Body of pancreas (tissue), 4 donors: ENCODE results near the gene NYNRIN. TPM values are rescaled to one million over a fixed set of nuclear protein-coding genes. Genes with fewer than 3 reads are reported as not detected.

Source experiments
- ATAC-seq: fragments of 150-250 bp; one replicate; pipeline ENCODE4 v1.9.1; 2016
- DNase-seq, 4 donors: peaks; one replicate each; pipeline ENCODE4 v3.0.0-alpha.2; 2019
- H3K27ac ChIP-seq, 4 donors: fragments of 200-600 bp; sonication (generic); 1 replicate in 3 of 4; 2 replicates in 1 of 4; pipeline versions ENCODE4 v1.5.1 to v1.6.1; 2016 to 2019; ENCODE audit warnings: mild to moderate bottlenecking in 1 of 4, mixed read lengths in 1 of 4, moderate library complexity in 1 of 4
- H3K27me3 ChIP-seq, 2 donors: fragments of 200-600 bp; sonication (generic); one replicate each; pipeline ENCODE4 v1.6.0; 2016; ENCODE audit warnings: mild to moderate bottlenecking in 1 of 2
- H3K36me3 ChIP-seq, 2 donors: fragments of 200-600 bp; sonication (generic); replicated peaks in 1 of 2; 2 replicates each; pipeline ENCODE4 v1.5.1; 2016; ENCODE audit warnings: low read depth in 2 of 2; ENCODE audit not compliant: insufficient read depth in 1 of 2
- H3K4me1 ChIP-seq: fragments of 200-600 bp; sonication (generic); one replicate; pipeline ENCODE4 v1.6.0; 2016
- H3K4me3 ChIP-seq, 2 donors: fragments of 200-600 bp; sonication (generic); 1 replicate in 1 of 2; 2 replicates in 1 of 2; pipeline ENCODE4 v1.5.1; 2016 to 2019
- H3K9me3 ChIP-seq, 3 donors: fragments of 200-600 bp; sonication (generic); 1 replicate in 2 of 3; 2 replicates in 1 of 3; pipeline ENCODE4 v1.5.1; 2016
- POLR2A ChIP-seq, 3 donors: fragments of 450-650 bp; IDR thresholded peaks; one replicate each; pipeline ENCODE4 v1.6.1; 2016; ENCODE audit warnings: antibody characterized with exemption in 3 of 3, mild to moderate bottlenecking in 2 of 3
- WGBS, 2 donors: methylation state at CpG; one replicate each; pipeline ENCODE4 v1.1.5; 2017; 5-methylcytosine and 5-hydroxymethylcytosine counted together
- intact Hi-C: fragments of 100-400 bp; cut with DNase I; formaldehyde crosslinking; loops from one replicate; pipeline ENCODE4 v1.15.1; 2023
- total RNA-seq, 2 donors: library from RNA; depleted of rRNA; stranded (reverse); fragments of >200 nt; gene quantifications; one replicate each; pipeline ENCODE4 v1.1.0, GENCODE V29; 2016
- TF ChIP-seq, protein P1 (sequence below), 7 experiments: fragments of 450-650 bp in 4 of 7; fragments of 200-600 bp in 3 of 7; sonication (generic) in 3 of 7; IDR thresholded peaks; one replicate each; pipeline ENCODE4 v1.5.1; 2016 to 2019; ENCODE audit warnings: antibody characterized with exemption in 7 of 7

Gene NYNRIN
- total RNA-seq, 2 donors from 2014 or later, result 7.3 to 7.5 TPM

DNA sequence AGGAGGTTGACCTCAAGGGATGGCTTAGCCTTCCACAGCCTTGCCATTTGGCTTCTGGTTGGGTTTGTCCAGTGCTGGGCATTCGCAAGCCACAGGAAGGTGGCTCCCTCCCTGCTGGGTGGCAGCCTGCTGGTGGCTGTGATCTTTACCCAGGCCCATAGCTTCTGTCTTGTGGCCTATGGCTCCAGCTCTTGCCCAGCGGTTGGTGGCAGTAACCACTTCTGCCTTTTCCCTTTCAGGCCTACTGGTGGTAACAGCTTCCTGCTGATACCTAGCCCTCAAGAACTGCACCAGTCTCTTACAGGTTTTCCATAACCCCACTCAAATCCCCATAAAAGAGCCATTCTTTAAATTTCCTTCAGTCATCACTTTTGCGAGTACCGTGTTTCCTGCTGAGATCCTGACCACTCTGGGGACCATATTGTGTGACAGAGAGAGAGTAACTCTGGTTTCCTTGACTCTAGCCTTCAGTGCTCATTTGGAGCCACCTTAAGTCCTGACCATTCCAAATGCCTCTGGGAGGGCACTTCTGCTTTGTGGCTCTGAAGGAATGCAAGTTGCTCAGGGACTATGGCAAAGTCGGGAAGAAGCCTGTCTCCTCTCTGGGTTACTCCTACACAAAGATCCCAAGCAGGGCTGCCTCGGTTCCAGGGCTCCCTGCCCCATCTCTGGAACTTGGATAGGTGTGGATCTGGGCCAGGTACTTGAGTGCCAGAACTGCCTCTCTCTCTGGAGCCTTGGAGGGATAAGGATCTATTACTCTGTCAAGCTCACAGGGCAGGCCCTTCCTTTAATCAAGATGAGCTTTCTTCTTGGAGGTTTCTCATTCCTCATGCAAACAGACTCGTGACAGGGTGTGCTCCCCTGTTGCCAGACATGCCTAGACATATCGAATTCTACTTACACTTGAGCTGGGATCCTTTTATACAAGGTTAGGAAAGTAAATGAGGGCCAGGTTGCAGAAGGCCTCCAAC, 2.9 kb upstream of the NYNRIN start:
- TF ChIP-seq, protein P1, sequence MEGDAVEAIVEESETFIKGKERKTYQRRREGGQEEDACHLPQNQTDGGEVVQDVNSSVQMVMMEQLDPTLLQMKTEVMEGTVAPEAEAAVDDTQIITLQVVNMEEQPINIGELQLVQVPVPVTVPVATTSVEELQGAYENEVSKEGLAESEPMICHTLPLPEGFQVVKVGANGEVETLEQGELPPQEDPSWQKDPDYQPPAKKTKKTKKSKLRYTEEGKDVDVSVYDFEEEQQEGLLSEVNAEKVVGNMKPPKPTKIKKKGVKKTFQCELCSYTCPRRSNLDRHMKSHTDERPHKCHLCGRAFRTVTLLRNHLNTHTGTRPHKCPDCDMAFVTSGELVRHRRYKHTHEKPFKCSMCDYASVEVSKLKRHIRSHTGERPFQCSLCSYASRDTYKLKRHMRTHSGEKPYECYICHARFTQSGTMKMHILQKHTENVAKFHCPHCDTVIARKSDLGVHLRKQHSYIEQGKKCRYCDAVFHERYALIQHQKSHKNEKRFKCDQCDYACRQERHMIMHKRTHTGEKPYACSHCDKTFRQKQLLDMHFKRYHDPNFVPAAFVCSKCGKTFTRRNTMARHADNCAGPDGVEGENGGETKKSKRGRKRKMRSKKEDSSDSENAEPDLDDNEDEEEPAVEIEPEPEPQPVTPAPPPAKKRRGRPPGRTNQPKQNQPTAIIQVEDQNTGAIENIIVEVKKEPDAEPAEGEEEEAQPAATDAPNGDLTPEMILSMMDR (IDR thresholded peaks at IDR 0.05), result no peak
- no peak for TF ChIP-seq POLR2A (IDR thresholded peaks at IDR 0.05)
- no peaks in the 10 kb centered on the region for H3K27me3 ChIP-seq
- H3K9me3 ChIP-seq, result no peaks in the 10 kb centered on the region
- no peak overlapping the region for H3K4me3 ChIP-seq
- H3K36me3 ChIP-seq, result no peaks in the 10 kb centered on the region
- intact Hi-C loops, result no loop called here
- WGBS, 2 donors, result 65 to 74% methylated on average over 7 to 8 of the region's 8 CpGs
- DNase-seq (no peak), ATAC-seq (no peak)
- H3K4me1 ChIP-seq, result peaks cover 19% of the 10 kb centered on the region
- no peak overlapping the region for H3K27ac ChIP-seq

DNA sequence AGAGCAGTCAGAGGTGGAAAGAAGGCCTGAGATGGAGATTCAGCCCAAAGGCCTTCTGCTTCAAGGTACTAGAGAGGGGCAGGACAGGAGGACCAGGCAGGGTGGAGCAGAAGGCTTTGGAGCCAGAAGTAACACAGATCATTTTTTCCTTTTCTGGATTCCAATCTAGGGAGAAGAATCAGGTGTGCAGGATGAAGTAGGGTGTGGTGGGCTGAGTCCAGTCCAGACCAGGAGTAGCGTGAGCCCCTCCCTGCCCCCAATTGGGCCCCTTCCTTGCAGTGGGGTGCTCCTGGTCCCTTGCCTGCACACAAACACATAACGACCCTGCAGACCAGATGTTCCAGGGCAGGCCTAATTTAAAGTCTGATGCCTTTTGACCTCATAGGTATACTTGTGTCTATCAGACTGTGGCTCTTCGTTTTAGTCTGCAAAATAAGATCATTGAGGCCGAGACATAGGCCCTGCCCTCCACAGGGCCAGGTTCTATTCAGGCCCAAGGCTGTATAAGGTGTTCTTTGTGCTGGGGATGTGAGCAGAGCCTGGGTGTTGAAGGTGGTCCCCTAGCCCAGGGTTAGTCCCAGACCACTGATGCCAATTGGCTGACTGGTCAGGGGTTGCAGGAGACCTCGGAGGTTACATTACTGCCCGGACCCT, 1.0 kb upstream of the NYNRIN start:
- no peaks in the 10 kb centered on the region for H3K36me3 ChIP-seq
- DNase-seq, result no peak
- intact Hi-C loops, result no loop called here
- no peak overlapping the region for H3K4me3 ChIP-seq
- peak overlapping the region in 3 of 4 donors; percentile 43 to 55 (median 55) for H3K27ac ChIP-seq
- WGBS, 2 donors, result 71 to 80% methylated on average over 6 of the region's 6 CpGs
- no peaks in the 10 kb centered on the region for H3K9me3 ChIP-seq
- no peaks in the 10 kb centered on the region for H3K27me3 ChIP-seq
- H3K4me1 ChIP-seq, result peaks cover 31% of the 10 kb centered on the region
- no peak for ATAC-seq
- no peak for TF ChIP-seq POLR2A (IDR thresholded peaks at IDR 0.05)
- TF ChIP-seq, protein P1 (IDR thresholded peaks at IDR 0.05), result no peak

DNA sequence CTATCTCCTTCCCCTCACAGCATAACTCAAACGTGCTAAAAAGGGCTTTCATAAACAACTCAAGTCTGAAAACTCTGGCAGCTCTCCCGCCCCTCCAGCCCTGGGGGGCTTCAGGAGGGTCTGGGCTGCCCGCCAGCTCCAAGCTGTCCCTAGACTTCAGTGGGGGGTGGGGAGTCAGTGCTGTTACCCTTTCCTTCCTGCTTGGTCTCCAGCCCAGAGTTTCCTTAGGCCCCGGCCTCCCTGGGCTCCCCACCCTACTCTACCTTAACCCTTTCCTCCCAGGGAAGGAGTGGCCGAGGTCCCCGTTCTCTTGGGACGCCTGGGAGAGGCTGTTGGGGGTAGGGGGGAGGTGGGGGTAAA, 530 bp upstream of the NYNRIN start:
- H3K4me1 ChIP-seq, result peaks cover 36% of the 10 kb centered on the region
- DNase-seq (peak in 1 of 4 donors; percentile 24), ATAC-seq (peak; percentile 38)
- peak overlapping the region; percentile 23 to 55 (median 49) for H3K27ac ChIP-seq
- TF ChIP-seq, protein P1 (IDR thresholded peaks at IDR 0.05), result no peak
- no peak for TF ChIP-seq POLR2A (IDR thresholded peaks at IDR 0.05)
- no peak overlapping the region for H3K4me3 ChIP-seq
- H3K9me3 ChIP-seq, result no peaks in the 10 kb centered on the region
- H3K27me3 ChIP-seq, result no peaks in the 10 kb centered on the region
- 42 to 62% methylated on average over 5 to 7 of the region's 7 CpGs for WGBS, 2 donors
- intact Hi-C loops, result no loop called here
- no peaks in the 10 kb centered on the region for H3K36me3 ChIP-seq

DNA sequence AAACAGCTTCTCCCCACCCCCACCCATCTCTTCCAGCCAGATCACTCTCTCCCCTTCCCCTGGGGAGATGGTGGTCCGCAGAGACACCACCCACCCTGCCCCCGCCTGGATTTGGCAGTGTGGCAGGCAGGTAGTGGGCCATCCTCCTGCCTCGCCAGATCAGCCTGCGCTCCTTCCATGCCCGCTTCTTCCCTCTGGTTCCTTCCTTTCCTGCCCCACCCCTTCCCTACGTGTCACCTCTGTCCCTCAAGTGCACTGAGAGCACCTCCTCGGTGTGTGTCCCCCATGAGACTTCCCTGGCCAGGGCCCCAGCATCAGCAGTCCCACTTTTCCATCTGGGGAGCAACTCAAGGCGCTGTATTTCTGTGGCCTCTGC, 632 bp downstream of the NYNRIN start:
- WGBS, 2 donors, result 41 to 48% methylated on average over 7 of the region's 8 CpGs
- ATAC-seq (no peak), DNase-seq (no peak)
- Histone ChIP-seq H3K4me3 (peak overlapping the region in 1 of 2 donors; percentile 31), H3K27me3 (no peaks in the 10 kb centered on the region), H3K9me3 (no peaks in the 10 kb centered on the region), H3K36me3 (no peaks in the 10 kb centered on the region), H3K27ac (peak overlapping the region; percentile 23 to 62 (median 49)), H3K4me1 (peaks cover 42% of the 10 kb centered on the region)
- intact Hi-C loops, result no loop called here
- TF ChIP-seq, protein P1 (IDR thresholded peaks at IDR 0.05), result no peak
- no peak for TF ChIP-seq POLR2A (IDR thresholded peaks at IDR 0.05)
